OCI-LY7 (cell line): ENCODE data around the gene TXNL4B.

Source experiments
- CTCF ChIP-seq: fragments of 200-600 bp; sonication (generic); conservative IDR thresholded peaks from 2 replicates; pipeline ENCODE4 v1.5.1; 2014; ENCODE audit warnings: mild to moderate bottlenecking, antibody characterized with exemption, low read length, moderate library complexity, mixed read lengths
- EZH2phosphoT487 ChIP-seq: fragments of 200-600 bp; sonication (generic); IDR thresholded peaks from 2 replicates; pipeline ENCODE4 v1.6.1; 2018; ENCODE audit warnings: low read depth, borderline replicate concordance, mild to moderate bottlenecking, mixed run types, antibody characterized with exemption, low read length, moderate library complexity, mixed read lengths

- no peak for TF ChIP-seq CTCF
- TF ChIP-seq EZH2phosphoT487 = no peak
Observed at GRCh38 chr16:72091217-72091616, 2.2 kb downstream of the TXNL4B start.
